DOHH2 (cell line): ENCODE results near the gene NOC2L.

Source experiments
- H3F3A ChIP-seq: fragments of 200-600 bp; sonication (generic), shearing (Covaris generic); 2 replicates; pipeline ENCODE4 v1.6.0; 2016; ENCODE audit warnings: antibody characterized with exemption, mild to moderate bottlenecking; ENCODE audit not compliant: control insufficient read depth, insufficient read depth
- H3K27ac ChIP-seq: fragments of 200-600 bp; sonication (generic); 2 replicates; pipeline ENCODE4 v1.5.1; 2014; ENCODE audit warnings: low read depth, mild to moderate bottlenecking, low read length, moderate library complexity
- H3K27me3 ChIP-seq: fragments of 200-600 bp; sonication (generic); 2 replicates; pipeline ENCODE4 v1.6.1; 2014; ENCODE audit warnings: mild to moderate bottlenecking, low read length, mixed read lengths; ENCODE audit not compliant: control insufficient read depth
- H3K36me3 ChIP-seq: fragments of 200-600 bp; sonication (generic); 2 replicates; pipeline ENCODE4 v1.6.1; 2014; ENCODE audit warnings: mild to moderate bottlenecking, low read length, moderate library complexity, mixed read lengths; ENCODE audit not compliant: control insufficient read depth
- H3K4me1 ChIP-seq: fragments of 200-600 bp; sonication (generic); 2 replicates; pipeline ENCODE4 v1.6.1; 2014; ENCODE audit warnings: mild to moderate bottlenecking, low read length, mixed read lengths; ENCODE audit not compliant: control insufficient read depth
- H3K4me2 ChIP-seq: fragments of 200-600 bp; sonication (generic); 2 replicates; pipeline ENCODE4 v1.6.0; 2014; ENCODE audit warnings: mild to moderate bottlenecking, low read length, moderate library complexity
- H3K4me3 ChIP-seq: fragments of 200-600 bp; sonication (generic); 2 replicates; pipeline ENCODE4 v1.5.1; 2014; ENCODE audit warnings: mild to moderate bottlenecking, low read length, mixed read lengths
- H3K79me2 ChIP-seq: fragments of 200-600 bp; sonication (generic); 2 replicates; pipeline ENCODE4 v1.6.1; 2014; ENCODE audit warnings: mild to moderate bottlenecking, low read length, mixed read lengths; ENCODE audit not compliant: control insufficient read depth
- H3K9me2 ChIP-seq: fragments of 200-600 bp; sonication (generic); replicated peaks from 2 replicates; pipeline ENCODE4 v1.6.1; 2014; ENCODE audit warnings: mild to moderate bottlenecking, low read length, mixed read lengths; ENCODE audit not compliant: control insufficient read depth
- H3K9me3 ChIP-seq: fragments of 200-600 bp; sonication (generic); 2 replicates; pipeline ENCODE4 v1.6.1; 2014; ENCODE audit warnings: antibody characterized with exemption, low read length, mixed read lengths; ENCODE audit not compliant: control insufficient read depth, insufficient read depth
- H4K20me1 ChIP-seq: fragments of 200-600 bp; sonication (generic); 2 replicates; pipeline ENCODE4 v1.6.0; 2014; ENCODE audit warnings: low read depth, mild to moderate bottlenecking, antibody characterized with exemption, low read length, moderate library complexity; ENCODE audit not compliant: control insufficient read depth, insufficient read depth
- CTCF ChIP-seq: fragments of 200-600 bp; sonication (generic); IDR thresholded peaks from one replicate; pipeline ENCODE4 v1.5.1; 2014; ENCODE audit warnings: antibody characterized with exemption, mild to moderate bottlenecking, low read depth, low read length; ENCODE audit not compliant: poor library complexity, severe bottlenecking
- EZH2phosphoT487 ChIP-seq: fragments of 200-600 bp; sonication (generic); IDR thresholded peaks from 2 replicates; pipeline ENCODE4 v1.6.1; 2017; ENCODE audit warnings: borderline replicate concordance, mild to moderate bottlenecking, antibody characterized with exemption, low read length, moderate library complexity, mixed read lengths

Gene NOC2L

GRCh38 chr1:980602-981395 is 21.7 kb upstream of the NOC2L start:
- no peaks in the 10 kb centered on the region for H3K79me2 ChIP-seq
- H3K4me1 ChIP-seq: peaks cover 3% of the 10 kb centered on the region; the same call in 1 of the 2 replicates
- H3K9me3 ChIP-seq: no peaks in the 10 kb centered on the region
- H3K4me3 ChIP-seq: no peak overlapping the region
- no peaks in the 10 kb centered on the region for H3K9me2 ChIP-seq
- no peaks in the 10 kb centered on the region for H3F3A ChIP-seq
- peaks cover 4% of the 10 kb centered on the region for H3K27me3 ChIP-seq
- H4K20me1 ChIP-seq: no peaks in the 10 kb centered on the region
- no peak overlapping the region for H3K27ac ChIP-seq
- H3K36me3 ChIP-seq: no peaks in the 10 kb centered on the region
- no peak overlapping the region for H3K4me2 ChIP-seq
- TF ChIP-seq EZH2phosphoT487 (no peak), CTCF (no peak)

DNA sequence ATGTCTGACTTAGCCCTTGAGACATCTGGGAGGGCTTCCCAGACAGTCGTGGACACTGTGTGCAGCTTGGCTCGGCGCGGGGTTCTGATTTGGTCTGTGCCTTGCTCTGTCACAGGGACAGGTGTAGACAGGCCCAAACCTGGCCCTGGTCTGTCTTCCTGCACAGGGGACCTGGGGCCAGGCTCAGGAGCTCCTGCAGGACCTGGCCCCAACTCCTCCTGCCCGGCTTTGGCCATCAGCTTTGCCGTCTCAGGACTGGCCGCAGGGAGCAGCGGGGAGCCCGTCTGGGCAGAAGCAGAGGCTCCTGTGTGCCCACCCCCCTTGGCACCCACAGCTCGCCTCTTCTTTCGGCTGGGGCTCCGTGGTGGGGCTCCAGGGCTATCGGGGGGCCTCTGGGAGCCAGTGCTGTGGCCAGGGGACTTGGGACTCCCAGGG is 21.1 kb upstream of the NOC2L start:
- Histone ChIP-seq H4K20me1 (no peaks in the 10 kb centered on the region), H3K9me3 (no peaks in the 10 kb centered on the region), H3K9me2 (no peaks in the 10 kb centered on the region), H3K79me2 (no peaks in the 10 kb centered on the region), H3K4me2 (no peak overlapping the region), H3K27ac (no peak overlapping the region), H3K27me3 (peaks cover under 1% of the 10 kb centered on the region), H3K4me1 (peaks cover 3% of the 10 kb centered on the region; the same call in 1 of the 2 replicates), H3K4me3 (no peak overlapping the region), H3K36me3 (no peaks in the 10 kb centered on the region), H3F3A (no peaks in the 10 kb centered on the region)
- TF ChIP-seq EZH2phosphoT487 (no peak), CTCF (no peak)

DNA sequence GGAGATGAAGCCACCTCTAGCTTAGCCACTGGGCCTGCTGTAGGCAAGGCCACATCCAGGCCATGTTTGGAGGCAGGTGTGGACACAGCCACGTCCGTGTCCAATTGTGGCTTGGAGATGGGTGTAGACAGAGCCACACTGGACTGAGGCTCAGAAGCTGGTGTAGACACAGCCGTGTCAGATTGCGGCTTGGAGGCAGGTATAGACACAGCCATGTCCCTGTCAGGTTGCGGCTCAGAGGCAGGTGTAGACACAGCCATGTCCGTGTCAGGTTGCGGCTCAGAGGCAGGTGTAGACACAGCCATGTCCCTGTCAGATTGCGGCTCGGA is 20.7 kb upstream of the NOC2L start:
- Histone ChIP-seq H3K4me3 (no peak overlapping the region), H3K36me3 (no peaks in the 10 kb centered on the region), H3K4me1 (peaks cover 3% of the 10 kb centered on the region; the same call in 1 of the 2 replicates), H4K20me1 (no peaks in the 10 kb centered on the region), H3K79me2 (no peaks in the 10 kb centered on the region), H3F3A (no peaks in the 10 kb centered on the region), H3K27ac (no peak overlapping the region), H3K4me2 (no peak overlapping the region), H3K9me3 (no peaks in the 10 kb centered on the region), H3K27me3 (no peaks in the 10 kb centered on the region), H3K9me2 (no peaks in the 10 kb centered on the region)
- TF ChIP-seq EZH2phosphoT487 (no peak), CTCF (no peak)
